ELF-1 (cell line): ENCODE data around the gene GPC5.
"Not testable (repeated sequence)": the region's sequence is repeated elsewhere in the genome, so short reads cannot be mapped to it uniquely, and the experiment has no call there.

Source experiments
- DNase-seq: peaks from one replicate; pipeline ENCODE4 v3.0.0-alpha.2; 2016; ENCODE audit warnings: low read depth, low spot score

GPC5 gene

GRCh38 chr13:92535222-92536006, 1137.0 kb downstream of the GPC5 start:
- no peak for DNase-seq

DNA sequence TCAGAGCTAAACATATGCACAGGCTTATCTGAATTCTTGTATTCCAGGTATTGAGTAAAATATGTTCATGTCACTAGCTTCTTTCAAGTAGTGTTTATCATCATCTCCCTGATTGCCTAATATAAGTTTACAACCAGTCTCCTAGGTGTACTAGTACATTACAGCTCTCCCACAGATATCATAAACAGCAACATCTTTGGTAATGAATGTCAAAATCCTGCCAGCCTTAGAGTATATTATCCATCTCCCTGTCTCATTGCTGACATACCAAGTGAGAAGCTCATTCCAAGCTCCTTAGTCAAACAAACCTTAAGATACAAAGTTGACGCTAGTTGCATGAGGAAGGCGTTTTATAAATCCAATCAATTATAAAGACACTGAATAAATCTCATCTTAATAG, 1139.0 kb downstream of the GPC5 start:
- DNase-seq = no peak

GRCh38 chr13:92538164-92538563, 1139.7 kb downstream of the GPC5 start:
- DNase-seq = no peak

DNA sequence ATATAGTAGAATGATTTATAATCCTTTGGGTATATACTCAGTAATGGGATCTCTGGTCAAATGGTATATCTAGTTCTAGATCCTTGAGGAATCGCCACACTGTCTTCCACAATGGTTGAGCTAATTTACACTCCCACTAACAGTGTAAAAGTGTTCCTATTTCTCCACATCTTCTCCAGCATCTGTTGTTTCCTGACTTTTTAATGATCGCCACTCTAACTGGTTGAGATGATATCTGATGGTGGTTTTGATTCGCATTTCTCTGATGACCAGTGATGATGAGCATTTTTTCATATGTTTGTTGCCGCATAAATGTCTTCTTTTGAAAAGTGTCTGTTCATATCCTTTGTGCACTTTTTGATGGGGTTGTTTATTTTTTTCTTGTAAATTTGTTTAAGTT, 1140.7 kb downstream of the GPC5 start:
- not testable (repeated sequence) for DNase-seq

DNA sequence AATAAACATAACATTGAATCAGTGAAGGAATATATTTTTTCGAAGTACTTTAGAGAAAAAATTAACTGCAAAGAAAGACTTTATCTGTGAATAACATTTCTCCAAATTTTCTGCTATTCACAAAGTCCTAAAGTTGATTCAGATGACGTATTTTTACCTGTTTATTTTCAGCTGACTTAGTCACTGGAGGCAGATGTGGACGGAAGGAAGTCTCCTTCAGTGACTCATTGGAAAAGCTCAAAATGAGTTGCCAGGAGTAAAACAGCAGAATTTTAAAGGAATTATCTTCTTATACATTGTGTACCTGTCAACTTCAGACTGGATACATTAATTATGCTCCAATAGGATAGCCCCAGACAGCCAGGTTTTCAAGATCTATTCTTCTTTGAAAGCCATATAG, 1148.8 kb downstream of the GPC5 start:
- no peak for DNase-seq

DNA sequence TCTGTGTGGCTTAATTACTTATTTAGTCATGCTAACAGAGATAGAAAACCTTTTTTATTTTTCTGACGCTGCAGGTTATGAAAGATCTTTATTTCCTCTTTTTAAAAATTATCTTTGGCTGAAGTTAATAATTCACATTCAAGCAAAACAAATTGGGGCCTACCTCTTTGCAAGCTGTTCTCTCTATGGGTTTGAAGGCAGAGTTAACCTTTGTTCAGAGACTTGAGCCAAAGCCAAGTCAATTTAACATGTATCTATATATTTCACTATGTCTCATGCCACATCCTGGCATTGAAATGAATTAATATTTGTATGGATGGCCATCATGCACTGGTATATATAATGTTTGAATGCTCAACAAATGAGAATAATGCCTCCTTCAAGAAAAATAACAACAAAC, 1150.9 kb downstream of the GPC5 start:
- no peak for DNase-seq

DNA sequence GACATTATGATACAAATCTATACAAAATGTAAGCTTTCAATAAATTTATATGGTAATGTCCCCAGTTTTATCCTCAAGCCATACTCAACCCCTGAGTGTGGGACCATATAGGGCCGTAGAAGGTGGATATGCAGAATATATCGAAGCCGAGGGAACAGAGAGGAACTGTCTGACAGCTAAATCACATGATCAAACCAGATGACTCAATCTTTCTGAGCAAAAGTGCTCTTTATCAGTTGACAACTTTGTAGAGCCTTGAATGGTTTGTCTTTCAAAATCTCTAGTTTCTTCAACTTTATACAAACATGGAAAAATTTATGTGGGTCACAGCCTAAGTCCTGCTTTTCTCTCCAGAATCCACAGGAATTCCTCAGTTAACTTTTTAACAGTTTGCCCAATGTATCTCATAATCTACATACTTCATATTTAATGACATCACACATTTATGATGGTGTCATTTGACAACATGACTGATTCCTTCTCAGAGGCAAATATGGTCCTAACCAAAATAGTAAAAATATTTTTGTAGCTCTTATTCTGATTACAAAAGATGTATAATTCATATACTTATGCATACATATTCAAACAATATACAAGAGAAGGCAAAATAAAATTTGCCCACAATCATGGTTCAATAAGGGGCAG, 1155.2 kb downstream of the GPC5 start:
- DNase-seq = no peak

GRCh38 chr13:92560883-92561282, 1162.5 kb downstream of the GPC5 start:
- no peak for DNase-seq

DNA sequence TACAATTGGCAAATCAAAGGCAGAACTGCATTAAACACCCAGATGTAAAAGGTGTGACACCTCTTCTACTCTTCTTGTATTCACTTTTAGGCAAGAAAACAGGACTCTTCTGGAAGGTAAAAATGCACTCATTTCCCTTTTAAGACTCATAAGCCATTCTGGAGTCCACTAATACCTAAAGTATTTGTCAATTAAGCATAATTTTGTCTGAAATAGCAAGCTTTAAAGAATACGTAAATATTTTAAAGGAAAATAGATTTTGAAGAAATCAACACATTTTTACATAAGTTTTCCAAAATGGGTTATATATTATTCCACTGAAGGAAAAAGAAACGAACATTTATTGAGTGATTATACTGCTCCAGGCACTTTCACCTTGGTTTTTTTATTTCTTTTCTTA, 1166.5 kb downstream of the GPC5 start:
- DNase-seq = no peak

GRCh38 chr13:92566767-92567166, 1168.3 kb downstream of the GPC5 start:
- no peak for DNase-seq

- DNase-seq = no peak
Measured at GRCh38 chr13:92572190-92572589, 1173.8 kb downstream of the GPC5 start.

- peak; percentile 20 for DNase-seq
Measured at GRCh38 chr13:92573467-92574057, 1175.1 kb downstream of the GPC5 start.

DNA sequence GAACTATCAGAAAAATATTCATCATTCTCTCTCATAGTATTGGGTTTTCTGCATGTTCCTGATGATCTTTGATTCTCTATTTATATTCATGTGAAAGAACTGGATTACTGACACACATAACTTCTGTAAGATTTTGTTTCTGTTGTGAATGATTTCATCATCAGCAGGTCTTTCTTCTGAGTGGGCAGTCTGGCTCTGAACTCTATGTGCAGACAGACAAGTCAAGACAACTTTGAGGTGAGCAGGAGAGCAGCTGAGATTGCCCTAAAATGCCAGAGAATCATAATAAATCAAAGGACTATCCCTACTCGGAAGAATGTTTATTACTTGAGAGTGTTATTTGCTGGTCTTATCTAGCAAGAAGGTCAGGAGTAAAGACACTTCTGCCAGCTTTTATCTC, 1176.1 kb downstream of the GPC5 start:
- DNase-seq = no peak

- DNase-seq = no peak
Measured at GRCh38 chr13:92575777-92576176, 1177.4 kb downstream of the GPC5 start.

GRCh38 chr13:92578358-92578757, 1179.9 kb downstream of the GPC5 start:
- DNase-seq = no peak

- no peak for DNase-seq
Measured at GRCh38 chr13:92589955-92590354, 1191.5 kb downstream of the GPC5 start.

DNA sequence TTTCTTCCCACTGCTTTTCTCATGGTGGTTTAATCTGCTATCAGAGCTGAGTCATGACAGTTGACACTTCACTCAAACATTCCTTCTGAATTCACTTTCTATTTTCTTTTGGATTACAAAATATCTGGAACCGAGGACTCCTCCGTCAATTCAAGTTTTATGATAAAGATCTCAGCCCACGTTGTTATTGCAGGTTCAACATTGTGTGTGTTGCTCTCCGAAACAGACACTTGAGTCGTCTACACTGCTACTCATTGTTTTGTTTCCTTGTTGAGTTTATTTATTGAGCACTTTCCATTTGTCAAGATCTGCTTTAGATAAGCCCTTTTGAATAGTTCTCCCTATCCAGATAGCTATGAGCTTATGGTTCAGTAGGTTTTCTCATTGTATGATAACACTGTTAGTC, 1192.1 kb downstream of the GPC5 start:
- DNase-seq = no peak

DNA sequence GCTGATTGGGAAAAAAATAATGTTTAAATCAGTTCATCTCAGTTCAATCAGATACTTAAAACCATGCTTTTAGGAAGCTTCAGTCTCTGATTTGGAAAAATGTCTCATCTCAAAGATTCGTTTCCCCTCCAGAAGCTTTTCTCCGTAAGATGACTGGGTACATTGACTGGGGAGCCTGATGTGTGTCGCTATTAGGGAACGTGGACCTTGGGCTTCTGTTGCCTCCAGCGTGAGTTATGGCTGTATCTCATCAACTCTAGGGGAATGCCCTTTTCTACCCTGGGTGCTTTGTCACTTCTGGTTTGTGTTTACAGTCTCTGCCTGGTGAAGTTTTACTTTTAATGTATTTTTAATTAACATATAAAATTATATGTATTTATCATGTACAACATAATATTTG, 1192.7 kb downstream of the GPC5 start:
- no peak for DNase-seq

GRCh38 chr13:92592757-92593156, 1194.3 kb downstream of the GPC5 start:
- DNase-seq = no peak

- no peak for DNase-seq
Measured at GRCh38 chr13:92602560-92602959, 1204.1 kb downstream of the GPC5 start.

- no peak for DNase-seq
Measured at GRCh38 chr13:92609376-92609775, 1211.0 kb downstream of the GPC5 start.

DNA sequence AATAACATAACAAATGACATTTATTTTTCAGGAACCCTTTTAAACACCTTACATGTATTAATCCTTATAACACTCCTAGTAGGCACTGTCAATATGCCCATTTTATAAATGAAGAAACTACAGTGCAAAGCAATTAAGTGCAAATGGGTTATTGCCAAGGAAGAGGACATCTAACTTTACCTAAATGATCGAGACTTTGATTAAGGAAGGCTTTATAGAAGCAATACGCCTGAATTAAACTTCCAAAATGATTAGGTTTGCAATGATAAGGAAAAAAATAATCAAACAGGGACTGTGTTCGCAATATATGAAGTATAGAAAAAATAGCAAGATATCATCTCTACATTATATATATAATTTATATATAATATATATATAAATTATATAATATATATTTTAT, 1214.5 kb downstream of the GPC5 start:
- DNase-seq = no peak

DNA sequence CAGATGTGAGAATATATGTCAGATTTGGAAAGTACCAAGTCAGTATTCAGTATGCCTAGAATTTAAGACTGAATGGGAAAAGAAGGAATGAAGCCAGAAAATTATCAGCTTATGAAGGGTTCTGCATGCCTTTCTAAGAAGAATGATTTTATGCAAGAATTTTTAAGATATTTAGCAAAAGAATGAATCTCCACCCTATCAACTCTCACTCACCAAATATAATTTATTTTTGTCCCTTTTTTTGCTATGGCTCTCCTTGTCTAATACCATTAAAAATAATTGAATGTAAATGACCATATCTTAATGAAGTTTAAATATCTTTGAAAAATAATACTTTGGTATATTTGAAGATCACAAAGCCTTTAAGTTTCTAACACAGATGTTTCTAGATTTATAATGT, 1215.5 kb downstream of the GPC5 start:
- no peak for DNase-seq
